SK-N-SH (cell line): ENCODE results near the gene BRINP1. TPM values are rescaled to one million over a fixed set of nuclear protein-coding genes. Genes with fewer than 3 reads are reported as not detected.

Experiments
- CTCF ChIA-PET: fragments of 300-600, 350-600 bp; formaldehyde crosslinking; extraction: SDS; loops from one replicate; lab custom pipeline; 2021; lab: Yijun Ruan, JAX
- POLR2A ChIA-PET: fragments of 350-600 bp; sonication (Branson Sonifier 250); formaldehyde crosslinking; extraction: SDS; loops from one replicate; lab custom pipeline; 2020; ENCODE audit warnings: antibody characterized with exemption, inconsistent platforms; lab: Yijun Ruan, JAX
- DNase-seq: peaks from one replicate; pipeline ENCODE4 v3.0.0; 2012
- H2AFZ ChIP-seq: fragments of 200-600 bp; sonication (generic); 2 replicates; pipeline ENCODE4 v1.8.1; 2016; ENCODE audit warnings: antibody characterized with exemption, mild to moderate bottlenecking, low read depth
- H3F3A ChIP-seq: fragments of 200-600 bp; sonication (generic); replicated peaks from 2 replicates; pipeline ENCODE3; 2016; ENCODE audit warnings: antibody characterized with exemption, mild to moderate bottlenecking; ENCODE audit not compliant: insufficient read depth
- H3K27ac ChIP-seq, 2 experiments: fragments of 200-500 bp in 1 of 2; fragments of 200-600 bp in 1 of 2; sonication (Bioruptor generic) in 1 of 2; sonication (generic), shearing (Covaris generic) in 1 of 2; 2 replicates each; pipeline versions ENCODE4 v1.5.1 to v1.6.1; 2014 to 2016; ENCODE audit warnings: low read depth in 2 of 2, inconsistent platforms in 1 of 2, low read length in 1 of 2, mild to moderate bottlenecking in 1 of 2, mixed read lengths in 1 of 2
- H3K27me3 ChIP-seq: fragments of 200-600 bp; sonication (generic), shearing (Covaris generic); 2 replicates; pipeline ENCODE4 v1.6.1; 2016; ENCODE audit warnings: mixed run types; ENCODE audit not compliant: insufficient read depth
- H3K36me3 ChIP-seq, 2 experiments: fragments of 200-500 bp in 1 of 2; fragments of 200-600 bp in 1 of 2; sonication (Bioruptor generic) in 1 of 2; sonication (generic) in 1 of 2; replicated peaks in 1 of 2; 2 replicates each; pipeline versions ENCODE3 to v1.5.1; 2014 to 2016; ENCODE audit warnings: low read length in 1 of 2, mild to moderate bottlenecking in 1 of 2; ENCODE audit not compliant: insufficient read depth in 2 of 2, control insufficient read depth in 1 of 2
- H3K4me1 ChIP-seq, 2 experiments: fragments of 200-500 bp in 1 of 2; fragments of 200-600 bp in 1 of 2; sonication (Bioruptor generic) in 1 of 2; sonication (generic), shearing (Covaris generic) in 1 of 2; 2 replicates each; pipeline versions ENCODE4 v1.5.1 to v1.6.1; 2014 to 2016; ENCODE audit warnings: low read depth in 1 of 2, low read length in 1 of 2, mixed run types in 1 of 2; ENCODE audit not compliant: insufficient read depth in 2 of 2, control insufficient read depth in 1 of 2
- H3K4me2 ChIP-seq: fragments of 200-600 bp; sonication (generic), shearing (Covaris generic); 2 replicates; pipeline ENCODE4 v1.6.1; 2017; ENCODE audit warnings: mixed run types
- H3K4me3 ChIP-seq, 2 experiments: fragments of 200-500 bp in 1 of 2; fragments of 200-600 bp in 1 of 2; sonication (Bioruptor generic) in 1 of 2; sonication (generic), shearing (Covaris generic) in 1 of 2; 2 replicates each; pipeline versions ENCODE4 v1.5.1 to v1.8.1; 2014 to 2016; ENCODE audit warnings: low read depth in 2 of 2, inconsistent platforms in 1 of 2, low read length in 1 of 2, mild to moderate bottlenecking in 1 of 2, mixed read lengths in 1 of 2, moderate library complexity in 1 of 2
- H3K79me2 ChIP-seq: fragments of 200-600 bp; sonication (generic); 2 replicates; pipeline ENCODE4 v1.8.1; 2017; ENCODE audit warnings: mild to moderate bottlenecking; ENCODE audit not compliant: insufficient read depth
- H3K9ac ChIP-seq: fragments of 200-600 bp; sonication (generic); 2 replicates; pipeline ENCODE4 v1.6.1; 2017; ENCODE audit warnings: mixed run types
- H3K9me2 ChIP-seq: fragments of 200-600 bp; sonication (generic); 2 replicates; pipeline ENCODE4 v1.6.1; 2017; ENCODE audit warnings: mixed run types
- H3K9me3 ChIP-seq: fragments of 200-600 bp; sonication (generic); 2 replicates; pipeline ENCODE4 v1.6.1; 2017; ENCODE audit warnings: mixed run types, mild to moderate bottlenecking, moderate library complexity
- H4K20me1 ChIP-seq: fragments of 200-600 bp; sonication (generic); 2 replicates; pipeline ENCODE4 v1.6.1; 2017; ENCODE audit warnings: mild to moderate bottlenecking, mixed run types; ENCODE audit not compliant: insufficient read depth
- CHD2 ChIP-seq: fragments of 150-350 bp; IDR thresholded peaks from 2 replicates; pipeline ENCODE4 v1.6.1; 2018; ENCODE audit warnings: low read length; ENCODE audit not compliant: partially characterized antibody
- EP300 ChIP-seq, 2 experiments: IDR thresholded peaks; 2 replicates each; pipeline versions ENCODE4 v1.4.0 to v1.6.1; 2012; ENCODE audit warnings: borderline replicate concordance in 1 of 2, low read depth in 1 of 2, low read length in 1 of 2
- EZH2phosphoT487 ChIP-seq: fragments of 200-600 bp; sonication (generic); IDR thresholded peaks from 2 replicates; pipeline ENCODE4 v1.6.1; 2017; ENCODE audit warnings: low read depth, mixed run types, mild to moderate bottlenecking, antibody characterized with exemption, moderate library complexity, borderline replicate concordance
- MEF2A ChIP-seq: IDR thresholded peaks from 2 replicates; pipeline ENCODE4 v1.4.0; 2012; ENCODE audit warnings: low read depth, borderline replicate concordance
- RAD21 ChIP-seq: IDR thresholded peaks from 2 replicates; pipeline ENCODE4 v1.6.1; 2012; ENCODE audit warnings: mild to moderate bottlenecking, low read length
- RFX5 ChIP-seq: IDR thresholded peaks from 2 replicates; pipeline ENCODE4 v1.6.1; 2012; ENCODE audit warnings: mild to moderate bottlenecking, improper control_type of control experiment, low read length
- RXRA ChIP-seq: IDR thresholded peaks from 2 replicates; pipeline ENCODE4 v1.4.0; 2012; ENCODE audit warnings: low read depth, mild to moderate bottlenecking, borderline replicate concordance
- SIN3A ChIP-seq: IDR thresholded peaks from 2 replicates; pipeline ENCODE4 v1.6.1; 2012; ENCODE audit warnings: low read depth, mild to moderate bottlenecking, low read length, moderate library complexity, borderline replicate concordance
- SMC3 ChIP-seq: IDR thresholded peaks from 2 replicates; pipeline ENCODE4 v1.6.1; 2012; ENCODE audit warnings: low read depth, low read length, improper control_type of control experiment
- TCF12 ChIP-seq: IDR thresholded peaks from 2 replicates; pipeline ENCODE4 v1.4.0; 2012
- TEAD4 ChIP-seq: IDR thresholded peaks from 2 replicates; pipeline ENCODE4 v1.4.0; 2012; ENCODE audit warnings: mild to moderate bottlenecking, borderline replicate concordance; ENCODE audit not compliant: insufficient read depth
- WGBS: methylation state at CpG from one replicate; pipeline ENCODE4 v1.1.6; 2017; ENCODE audit warnings: low lambda C conversion rate; 5-methylcytosine and 5-hydroxymethylcytosine counted together
- polyA plus RNA-seq, 3 experiments: library from polyadenylated mRNA; depleted of rRNA; stranded (reverse); fragments of >200 nt; gene quantifications; 2 replicates each; pipeline ENCODE4 v1.2.3, GENCODE V29; 2012
- TF ChIP-seq, protein P1 (sequence below): IDR thresholded peaks from 2 replicates; pipeline ENCODE4 v1.4.0; 2012; ENCODE audit warnings: low read depth
- TF ChIP-seq, protein P2 (sequence below): fragments of 150-350 bp; IDR thresholded peaks from 2 replicates; pipeline ENCODE4 v1.6.1; 2017; ENCODE audit warnings: antibody characterized with exemption, low read length, low read depth, borderline replicate concordance
- TF ChIP-seq, protein P3 (sequence below): IDR thresholded peaks from 2 replicates; pipeline ENCODE4 v1.4.0; 2012; ENCODE audit warnings: low read depth, borderline replicate concordance
- TF ChIP-seq, protein P4 (sequence below): fragments of 200-600 bp; sonication (generic); IDR thresholded peaks from 2 replicates; pipeline ENCODE4 v1.6.1; 2017; ENCODE audit warnings: antibody characterized with exemption, mild to moderate bottlenecking, moderate library complexity
- TF ChIP-seq, protein P5 (sequence below): IDR thresholded peaks from 2 replicates; pipeline ENCODE4; 2012
- TF ChIP-seq, protein P6 (sequence below): fragments of 150-350 bp; IDR thresholded peaks from 2 replicates; pipeline ENCODE4 v1.6.1; 2016; ENCODE audit warnings: mild to moderate bottlenecking, low read depth, low read length
- TF ChIP-seq, protein P7 (sequence below): IDR thresholded peaks from 2 replicates; pipeline ENCODE4 v1.4.0; 2012; ENCODE audit warnings: low read depth, borderline replicate concordance

Gene BRINP1
- polyA plus RNA-seq, 1 of the 3 experiments (the other 2 are of a cell fraction): 0.41 TPM

DNA sequence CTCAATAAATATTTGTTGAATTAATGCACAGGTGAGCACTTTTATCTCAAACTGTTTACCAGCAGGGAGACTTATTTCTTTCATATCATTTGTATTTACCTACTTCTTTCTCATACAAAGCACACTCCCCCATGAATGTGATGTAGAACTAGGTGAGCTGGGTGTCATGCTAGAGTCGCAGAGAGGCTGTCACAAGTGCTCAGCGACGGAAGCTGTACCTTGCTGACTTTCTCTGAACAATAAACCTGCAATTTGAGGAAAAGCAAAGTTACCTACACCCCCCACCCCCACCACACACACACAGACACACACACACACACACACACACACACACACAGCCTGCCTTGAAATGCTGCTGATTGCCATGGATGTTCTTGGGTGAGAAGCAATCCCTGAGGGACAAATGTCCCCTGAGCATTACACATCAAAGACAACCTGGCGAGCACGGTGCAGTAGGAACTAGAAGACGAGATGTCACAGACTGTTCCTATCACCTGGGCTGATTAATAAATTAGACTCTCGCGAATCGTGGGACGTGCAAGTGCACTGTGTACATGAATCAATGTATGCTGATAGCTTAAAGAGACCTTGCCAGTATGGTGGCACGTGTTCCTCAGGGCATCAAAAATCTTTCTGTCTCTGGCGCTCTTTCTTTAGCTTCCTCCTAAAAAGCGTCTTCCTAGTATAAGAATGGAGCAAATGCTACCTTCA, 66.1 kb downstream of the BRINP1 start:
- Histone ChIP-seq H3K4me2 (no peak overlapping the region), H3K9me2 (no peaks in the 10 kb centered on the region), H3K4me3 (no peak overlapping the region), H2AFZ (no peak overlapping the region), H3K79me2 (no peaks in the 10 kb centered on the region), H3K9ac (no peak overlapping the region), H3K27me3 (no peaks in the 10 kb centered on the region), H3K9me3 (no peaks in the 10 kb centered on the region), H4K20me1 (no peaks in the 10 kb centered on the region), H3F3A (no peaks in the 10 kb centered on the region), H3K4me1 (no peaks in the 10 kb centered on the region), H3K27ac (no peak overlapping the region), H3K36me3 (no peaks in the 10 kb centered on the region)
- TF ChIP-seq, protein P1, sequence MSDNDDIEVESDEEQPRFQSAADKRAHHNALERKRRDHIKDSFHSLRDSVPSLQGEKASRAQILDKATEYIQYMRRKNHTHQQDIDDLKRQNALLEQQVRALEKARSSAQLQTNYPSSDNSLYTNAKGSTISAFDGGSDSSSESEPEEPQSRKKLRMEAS: no peak
- TF ChIP-seq TEAD4: no peak
- no peak for TF ChIP-seq TCF12
- TF ChIP-seq, protein P2, sequence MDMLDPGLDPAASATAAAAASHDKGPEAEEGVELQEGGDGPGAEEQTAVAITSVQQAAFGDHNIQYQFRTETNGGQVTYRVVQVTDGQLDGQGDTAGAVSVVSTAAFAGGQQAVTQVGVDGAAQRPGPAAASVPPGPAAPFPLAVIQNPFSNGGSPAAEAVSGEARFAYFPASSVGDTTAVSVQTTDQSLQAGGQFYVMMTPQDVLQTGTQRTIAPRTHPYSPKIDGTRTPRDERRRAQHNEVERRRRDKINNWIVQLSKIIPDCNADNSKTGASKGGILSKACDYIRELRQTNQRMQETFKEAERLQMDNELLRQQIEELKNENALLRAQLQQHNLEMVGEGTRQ: no peak
- TF ChIP-seq, protein P3, sequence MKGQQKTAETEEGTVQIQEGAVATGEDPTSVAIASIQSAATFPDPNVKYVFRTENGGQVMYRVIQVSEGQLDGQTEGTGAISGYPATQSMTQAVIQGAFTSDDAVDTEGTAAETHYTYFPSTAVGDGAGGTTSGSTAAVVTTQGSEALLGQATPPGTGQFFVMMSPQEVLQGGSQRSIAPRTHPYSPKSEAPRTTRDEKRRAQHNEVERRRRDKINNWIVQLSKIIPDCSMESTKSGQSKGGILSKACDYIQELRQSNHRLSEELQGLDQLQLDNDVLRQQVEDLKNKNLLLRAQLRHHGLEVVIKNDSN: no peak
- TF ChIP-seq SMC3: no peak
- no peak for TF ChIP-seq RFX5
- TF ChIP-seq MEF2A: no peak
- no peak for TF ChIP-seq EP300 (IDR thresholded peaks at IDR 0.05; ENCODE audit: borderline replicate concordance in 1 of 2, low read depth in 1 of 2, low read length in 1 of 2)
- TF ChIP-seq EZH2phosphoT487: no peak
- TF ChIP-seq SIN3A: no peak
- TF ChIP-seq RXRA: no peak
- TF ChIP-seq, protein P4, sequence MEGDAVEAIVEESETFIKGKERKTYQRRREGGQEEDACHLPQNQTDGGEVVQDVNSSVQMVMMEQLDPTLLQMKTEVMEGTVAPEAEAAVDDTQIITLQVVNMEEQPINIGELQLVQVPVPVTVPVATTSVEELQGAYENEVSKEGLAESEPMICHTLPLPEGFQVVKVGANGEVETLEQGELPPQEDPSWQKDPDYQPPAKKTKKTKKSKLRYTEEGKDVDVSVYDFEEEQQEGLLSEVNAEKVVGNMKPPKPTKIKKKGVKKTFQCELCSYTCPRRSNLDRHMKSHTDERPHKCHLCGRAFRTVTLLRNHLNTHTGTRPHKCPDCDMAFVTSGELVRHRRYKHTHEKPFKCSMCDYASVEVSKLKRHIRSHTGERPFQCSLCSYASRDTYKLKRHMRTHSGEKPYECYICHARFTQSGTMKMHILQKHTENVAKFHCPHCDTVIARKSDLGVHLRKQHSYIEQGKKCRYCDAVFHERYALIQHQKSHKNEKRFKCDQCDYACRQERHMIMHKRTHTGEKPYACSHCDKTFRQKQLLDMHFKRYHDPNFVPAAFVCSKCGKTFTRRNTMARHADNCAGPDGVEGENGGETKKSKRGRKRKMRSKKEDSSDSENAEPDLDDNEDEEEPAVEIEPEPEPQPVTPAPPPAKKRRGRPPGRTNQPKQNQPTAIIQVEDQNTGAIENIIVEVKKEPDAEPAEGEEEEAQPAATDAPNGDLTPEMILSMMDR: no peak
- TF ChIP-seq, protein P5, sequence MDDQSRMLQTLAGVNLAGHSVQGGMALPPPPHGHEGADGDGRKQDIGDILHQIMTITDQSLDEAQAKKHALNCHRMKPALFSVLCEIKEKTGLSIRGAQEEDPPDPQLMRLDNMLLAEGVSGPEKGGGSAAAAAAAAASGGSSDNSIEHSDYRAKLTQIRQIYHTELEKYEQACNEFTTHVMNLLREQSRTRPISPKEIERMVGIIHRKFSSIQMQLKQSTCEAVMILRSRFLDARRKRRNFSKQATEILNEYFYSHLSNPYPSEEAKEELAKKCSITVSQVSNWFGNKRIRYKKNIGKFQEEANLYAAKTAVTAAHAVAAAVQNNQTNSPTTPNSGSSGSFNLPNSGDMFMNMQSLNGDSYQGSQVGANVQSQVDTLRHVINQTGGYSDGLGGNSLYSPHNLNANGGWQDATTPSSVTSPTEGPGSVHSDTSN: no peak
- TF ChIP-seq, protein P6, sequence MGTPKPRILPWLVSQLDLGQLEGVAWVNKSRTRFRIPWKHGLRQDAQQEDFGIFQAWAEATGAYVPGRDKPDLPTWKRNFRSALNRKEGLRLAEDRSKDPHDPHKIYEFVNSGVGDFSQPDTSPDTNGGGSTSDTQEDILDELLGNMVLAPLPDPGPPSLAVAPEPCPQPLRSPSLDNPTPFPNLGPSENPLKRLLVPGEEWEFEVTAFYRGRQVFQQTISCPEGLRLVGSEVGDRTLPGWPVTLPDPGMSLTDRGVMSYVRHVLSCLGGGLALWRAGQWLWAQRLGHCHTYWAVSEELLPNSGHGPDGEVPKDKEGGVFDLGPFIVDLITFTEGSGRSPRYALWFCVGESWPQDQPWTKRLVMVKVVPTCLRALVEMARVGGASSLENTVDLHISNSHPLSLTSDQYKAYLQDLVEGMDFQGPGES: no peak
- no peak for TF ChIP-seq RAD21
- TF ChIP-seq CHD2: no peak
- TF ChIP-seq, protein P7, sequence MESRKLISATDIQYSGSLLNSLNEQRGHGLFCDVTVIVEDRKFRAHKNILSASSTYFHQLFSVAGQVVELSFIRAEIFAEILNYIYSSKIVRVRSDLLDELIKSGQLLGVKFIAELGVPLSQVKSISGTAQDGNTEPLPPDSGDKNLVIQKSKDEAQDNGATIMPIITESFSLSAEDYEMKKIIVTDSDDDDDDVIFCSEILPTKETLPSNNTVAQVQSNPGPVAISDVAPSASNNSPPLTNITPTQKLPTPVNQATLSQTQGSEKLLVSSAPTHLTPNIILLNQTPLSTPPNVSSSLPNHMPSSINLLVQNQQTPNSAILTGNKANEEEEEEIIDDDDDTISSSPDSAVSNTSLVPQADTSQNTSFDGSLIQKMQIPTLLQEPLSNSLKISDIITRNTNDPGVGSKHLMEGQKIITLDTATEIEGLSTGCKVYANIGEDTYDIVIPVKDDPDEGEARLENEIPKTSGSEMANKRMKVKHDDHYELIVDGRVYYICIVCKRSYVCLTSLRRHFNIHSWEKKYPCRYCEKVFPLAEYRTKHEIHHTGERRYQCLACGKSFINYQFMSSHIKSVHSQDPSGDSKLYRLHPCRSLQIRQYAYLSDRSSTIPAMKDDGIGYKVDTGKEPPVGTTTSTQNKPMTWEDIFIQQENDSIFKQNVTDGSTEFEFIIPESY: no peak
- DNase-seq: no peak
- ChIA-PET POLR2A (no interaction called here), CTCF (interaction anchor here (0.6 to 1.4 kb wide), 2 partner anchors 12 to 310 kb away, joined by 3 to 5 read pairs; no protein-coding TSS in a partner anchor)
- 55% methylated on average over 13 of the region's 13 CpGs for WGBS
